Progenitor cell of endocrine pancreas (in vitro differentiated cells): ENCODE results near the gene LPGAT1. TPM values are rescaled to one million over a fixed set of nuclear protein-coding genes. Genes with fewer than 3 reads are reported as not detected.

ENCODE experiments used
- DNase-seq: peaks from one replicate; pipeline ENCODE4 v3.0.0; 2021; ENCODE audit warnings: low spot score; ENCODE audit not compliant: unreplicated experiment
- H3K27ac Mint-ChIP-seq: 2 replicates; pipeline ENCODE4 v1.8.0; 2021; ENCODE audit warnings: mild to moderate bottlenecking, moderate library complexity, mixed read lengths
- H3K27me3 Mint-ChIP-seq: 2 replicates; pipeline ENCODE4 v1.8.0; 2021; ENCODE audit warnings: mixed read lengths
- H3K36me3 Mint-ChIP-seq: 2 replicates; pipeline ENCODE4 v1.8.0; 2022; ENCODE audit warnings: mixed read lengths; ENCODE audit not compliant: insufficient read depth
- H3K4me1 Mint-ChIP-seq: 2 replicates; pipeline ENCODE4 v1.8.0; 2021; ENCODE audit warnings: low read depth, mixed read lengths
- H3K4me3 Mint-ChIP-seq: 2 replicates; pipeline ENCODE4 v1.8.0; 2021; ENCODE audit warnings: low read depth, mild to moderate bottlenecking, moderate library complexity, mixed read lengths
- H3K9me3 Mint-ChIP-seq: 2 replicates; pipeline ENCODE4 v1.8.0; 2021; ENCODE audit warnings: low read depth, mixed read lengths
- long read RNA-seq: library from polyadenylated mRNA; unstranded; transcript quantifications from one replicate; pipeline ENCODE4 v2.0.0, GENCODE V29; 2020
- total RNA-seq: library from RNA; stranded (reverse); gene quantifications from 2 replicates; pipeline ENCODE4 v1.2.1, GENCODE V29; 2021
- TF ChIP-seq, protein P1 (sequence below): fragments of 200-600 bp; sonication (generic); IDR thresholded peaks from one replicate; pipeline ENCODE4 v1.5.0; 2021; ENCODE audit warnings: antibody characterized with exemption, mild to moderate bottlenecking; ENCODE audit not compliant: unreplicated experiment

The LPGAT1 gene, protein sequence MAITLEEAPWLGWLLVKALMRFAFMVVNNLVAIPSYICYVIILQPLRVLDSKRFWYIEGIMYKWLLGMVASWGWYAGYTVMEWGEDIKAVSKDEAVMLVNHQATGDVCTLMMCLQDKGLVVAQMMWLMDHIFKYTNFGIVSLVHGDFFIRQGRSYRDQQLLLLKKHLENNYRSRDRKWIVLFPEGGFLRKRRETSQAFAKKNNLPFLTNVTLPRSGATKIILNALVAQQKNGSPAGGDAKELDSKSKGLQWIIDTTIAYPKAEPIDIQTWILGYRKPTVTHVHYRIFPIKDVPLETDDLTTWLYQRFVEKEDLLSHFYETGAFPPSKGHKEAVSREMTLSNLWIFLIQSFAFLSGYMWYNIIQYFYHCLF
- 58.9 and 59.5 TPM in 2 replicates for total RNA-seq
- long read RNA-seq, partial matches to known transcripts, result 1 of 12 reads
- long read RNA-seq, other reads (novel, unspliced or antisense), result 11 of 12 reads

DNA sequence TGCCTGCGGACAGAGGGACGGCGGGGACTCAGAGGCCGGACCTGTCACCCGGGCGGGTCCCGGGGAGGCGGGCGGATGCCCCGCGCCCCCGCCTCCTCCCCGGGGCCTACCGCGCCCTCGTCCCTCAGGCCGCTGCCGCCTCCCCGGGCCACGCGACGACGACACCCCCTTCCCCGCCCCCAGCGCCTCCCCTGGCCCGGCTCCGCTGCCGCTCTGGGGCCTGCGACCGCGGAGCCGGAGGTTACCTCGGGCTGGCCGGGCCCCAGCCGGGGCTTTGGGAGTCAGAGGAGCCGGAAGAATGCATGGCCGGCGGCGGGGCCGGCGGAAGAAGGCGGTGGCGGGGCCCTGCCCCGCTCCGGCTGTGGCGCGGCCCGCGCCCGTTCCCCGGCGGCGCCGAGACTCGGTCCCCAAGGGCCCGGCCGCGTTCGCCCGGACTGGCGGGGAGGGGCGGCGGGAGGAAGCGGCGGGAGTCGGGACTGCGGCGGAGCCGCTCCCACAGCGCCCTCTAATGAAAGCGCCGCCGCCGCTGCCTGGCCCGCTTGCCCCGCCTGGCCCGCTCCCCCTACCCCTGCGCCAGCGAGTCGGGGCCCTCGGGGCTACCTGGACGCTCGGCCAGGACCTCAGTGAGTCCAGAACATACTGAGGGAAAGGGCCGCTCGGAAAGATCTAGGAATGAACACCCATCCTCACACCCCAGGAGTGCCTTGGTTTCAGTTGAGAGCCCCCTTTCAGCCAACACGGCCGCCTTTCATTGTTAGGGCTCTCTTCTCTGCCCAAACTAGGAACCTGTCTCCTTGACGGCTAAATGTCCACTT is at the start of gene LPGAT1:
LPGAT1 (minus strand) TSS at position 436 of the 815 bp plus-strand sequence. CDS start 1,467 bp downstream, outside the sequence.
- H3K27me3 Mint-ChIP-seq, result peaks cover 7% of the 10 kb centered on the region
- peak within 1 kb of the TSS; percentile 88 for H3K27ac Mint-ChIP-seq
- TF ChIP-seq, protein P1, sequence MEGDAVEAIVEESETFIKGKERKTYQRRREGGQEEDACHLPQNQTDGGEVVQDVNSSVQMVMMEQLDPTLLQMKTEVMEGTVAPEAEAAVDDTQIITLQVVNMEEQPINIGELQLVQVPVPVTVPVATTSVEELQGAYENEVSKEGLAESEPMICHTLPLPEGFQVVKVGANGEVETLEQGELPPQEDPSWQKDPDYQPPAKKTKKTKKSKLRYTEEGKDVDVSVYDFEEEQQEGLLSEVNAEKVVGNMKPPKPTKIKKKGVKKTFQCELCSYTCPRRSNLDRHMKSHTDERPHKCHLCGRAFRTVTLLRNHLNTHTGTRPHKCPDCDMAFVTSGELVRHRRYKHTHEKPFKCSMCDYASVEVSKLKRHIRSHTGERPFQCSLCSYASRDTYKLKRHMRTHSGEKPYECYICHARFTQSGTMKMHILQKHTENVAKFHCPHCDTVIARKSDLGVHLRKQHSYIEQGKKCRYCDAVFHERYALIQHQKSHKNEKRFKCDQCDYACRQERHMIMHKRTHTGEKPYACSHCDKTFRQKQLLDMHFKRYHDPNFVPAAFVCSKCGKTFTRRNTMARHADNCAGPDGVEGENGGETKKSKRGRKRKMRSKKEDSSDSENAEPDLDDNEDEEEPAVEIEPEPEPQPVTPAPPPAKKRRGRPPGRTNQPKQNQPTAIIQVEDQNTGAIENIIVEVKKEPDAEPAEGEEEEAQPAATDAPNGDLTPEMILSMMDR, result peak; percentile 63
- DNase-seq, result peak; percentile 74
- peak within 1 kb of the TSS; percentile 87 for H3K4me3 Mint-ChIP-seq
- H3K4me1 Mint-ChIP-seq, result peaks cover 8% of the 10 kb centered on the region
- no peaks in the 10 kb centered on the region for H3K9me3 Mint-ChIP-seq
- H3K36me3 Mint-ChIP-seq, result peaks cover 3% of the 10 kb centered on the region

DNA sequence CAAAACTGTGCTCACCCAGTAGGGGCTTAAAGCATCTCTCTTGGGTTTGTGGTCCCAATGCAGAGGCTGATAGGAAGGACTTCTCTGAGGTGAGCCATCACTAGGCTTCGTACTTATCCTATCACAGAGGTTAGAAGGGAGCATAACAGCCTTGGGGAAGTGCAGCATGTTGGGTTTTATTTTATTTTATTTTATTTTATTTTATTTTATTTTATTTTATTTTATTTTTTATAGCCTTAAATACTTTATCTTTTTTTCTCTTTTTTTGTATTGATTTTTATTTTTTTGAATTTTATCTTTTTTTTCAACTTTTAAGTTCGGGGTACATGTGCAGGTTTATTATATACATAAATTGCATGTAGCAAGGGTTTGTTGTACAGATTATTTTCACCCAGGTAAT is 48.9 kb upstream of the LPGAT1 start:
- H3K4me1 Mint-ChIP-seq, result no peaks in the 10 kb centered on the region
- H3K27me3 Mint-ChIP-seq, result no peaks in the 10 kb centered on the region
- TF ChIP-seq, protein P1, result no peak
- DNase-seq, result no peak
- no peak overlapping the region for H3K27ac Mint-ChIP-seq
- no peak overlapping the region for H3K4me3 Mint-ChIP-seq
- H3K9me3 Mint-ChIP-seq, result peaks cover 11% of the 10 kb centered on the region
- no peaks in the 10 kb centered on the region for H3K36me3 Mint-ChIP-seq

DNA sequence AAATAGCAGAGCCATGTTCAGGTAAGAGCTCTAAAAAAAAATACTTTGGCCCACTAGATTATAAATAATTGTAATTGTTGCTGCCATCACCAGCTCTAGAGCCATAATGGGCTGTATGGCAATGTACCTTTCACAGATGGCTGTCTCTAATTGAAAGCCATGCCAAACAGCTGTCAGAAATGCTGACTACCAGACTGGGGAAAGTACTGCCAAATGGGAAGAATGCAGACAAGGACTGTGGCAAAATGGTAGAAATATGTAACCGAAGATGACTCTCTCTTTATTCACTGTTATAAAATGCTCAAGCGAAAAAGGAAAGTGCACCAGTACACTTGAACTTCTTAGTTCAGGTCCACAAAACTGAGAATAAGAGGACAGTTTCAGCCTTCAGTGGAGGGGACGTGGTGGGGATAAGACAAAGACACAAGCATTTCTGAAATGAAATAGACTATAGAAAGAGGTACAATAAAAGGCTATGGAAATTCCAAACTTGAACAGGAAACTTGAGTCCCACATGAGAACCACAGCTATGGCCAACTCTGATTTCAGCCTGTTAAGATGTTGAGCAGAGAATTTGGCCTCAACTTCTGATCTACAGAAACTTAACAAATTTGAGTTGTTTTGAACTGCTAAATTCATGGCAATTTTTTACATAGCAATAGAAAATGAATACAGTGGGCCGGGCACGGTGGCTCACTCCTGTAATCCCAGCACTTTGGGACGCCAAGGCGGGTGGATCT is 46.5 kb upstream of the LPGAT1 start:
- Mint-ChIP-seq H3K4me3 (no peak overlapping the region), H3K4me1 (no peaks in the 10 kb centered on the region), H3K9me3 (peaks cover 11% of the 10 kb centered on the region), H3K27me3 (no peaks in the 10 kb centered on the region), H3K36me3 (no peaks in the 10 kb centered on the region), H3K27ac (no peak overlapping the region)
- DNase-seq, result no peak
- TF ChIP-seq, protein P1, result no peak

DNA sequence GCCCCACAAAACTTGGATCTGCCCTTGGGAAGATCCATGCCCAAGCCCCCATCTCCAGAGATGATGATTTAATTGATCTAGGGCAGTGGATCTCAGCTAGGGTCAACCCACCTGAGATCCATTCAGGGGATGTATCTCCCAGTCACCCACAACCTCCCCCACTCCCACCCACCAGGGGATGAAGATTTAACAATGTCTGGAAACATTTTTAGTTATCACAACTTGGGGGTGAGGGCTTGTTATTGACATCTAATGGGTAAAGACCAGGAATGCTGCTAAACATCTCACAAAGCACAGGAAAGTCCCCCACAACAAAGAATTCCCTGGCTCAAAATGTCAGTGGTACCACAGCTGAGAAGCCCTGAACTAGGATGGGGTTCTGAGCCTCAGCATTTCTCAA is 45.0 kb upstream of the LPGAT1 start:
- Mint-ChIP-seq H3K9me3 (no peaks in the 10 kb centered on the region), H3K4me3 (no peak overlapping the region), H3K27me3 (no peaks in the 10 kb centered on the region), H3K4me1 (no peaks in the 10 kb centered on the region), H3K27ac (no peak overlapping the region), H3K36me3 (no peaks in the 10 kb centered on the region)
- TF ChIP-seq, protein P1, result no peak
- DNase-seq, result no peak
